Uterus (tissue), 2 donors: ENCODE results near the gene NUP58.
"Not testable (repeated sequence)": the region's sequence is repeated elsewhere in the genome, so short reads cannot be mapped to it uniquely, and the experiment has no call there.

Experiments used
- POLR2A ChIP-seq, 2 donors: fragments of 450-650 bp; IDR thresholded peaks; one replicate each; pipeline ENCODE4 v1.6.1; 2016; ENCODE audit warnings: antibody characterized with exemption in 2 of 2, mild to moderate bottlenecking in 1 of 2, moderate library complexity in 1 of 2
- TF ChIP-seq, protein P1 (sequence below), 4 experiments: fragments of 200-600 bp in 2 of 4; fragments of 450-650 bp in 2 of 4; sonication (generic) in 2 of 4; IDR thresholded peaks; one replicate each; pipeline ENCODE4 v1.5.1; 2016 to 2019; ENCODE audit warnings: antibody characterized with exemption in 4 of 4, mild to moderate bottlenecking in 2 of 4, moderate library complexity in 1 of 4

- TF ChIP-seq, protein P1, sequence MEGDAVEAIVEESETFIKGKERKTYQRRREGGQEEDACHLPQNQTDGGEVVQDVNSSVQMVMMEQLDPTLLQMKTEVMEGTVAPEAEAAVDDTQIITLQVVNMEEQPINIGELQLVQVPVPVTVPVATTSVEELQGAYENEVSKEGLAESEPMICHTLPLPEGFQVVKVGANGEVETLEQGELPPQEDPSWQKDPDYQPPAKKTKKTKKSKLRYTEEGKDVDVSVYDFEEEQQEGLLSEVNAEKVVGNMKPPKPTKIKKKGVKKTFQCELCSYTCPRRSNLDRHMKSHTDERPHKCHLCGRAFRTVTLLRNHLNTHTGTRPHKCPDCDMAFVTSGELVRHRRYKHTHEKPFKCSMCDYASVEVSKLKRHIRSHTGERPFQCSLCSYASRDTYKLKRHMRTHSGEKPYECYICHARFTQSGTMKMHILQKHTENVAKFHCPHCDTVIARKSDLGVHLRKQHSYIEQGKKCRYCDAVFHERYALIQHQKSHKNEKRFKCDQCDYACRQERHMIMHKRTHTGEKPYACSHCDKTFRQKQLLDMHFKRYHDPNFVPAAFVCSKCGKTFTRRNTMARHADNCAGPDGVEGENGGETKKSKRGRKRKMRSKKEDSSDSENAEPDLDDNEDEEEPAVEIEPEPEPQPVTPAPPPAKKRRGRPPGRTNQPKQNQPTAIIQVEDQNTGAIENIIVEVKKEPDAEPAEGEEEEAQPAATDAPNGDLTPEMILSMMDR (IDR thresholded peaks at IDR 0.05) = not testable (repeated sequence)
- not testable (repeated sequence) for TF ChIP-seq POLR2A (IDR thresholded peaks at IDR 0.05)
Observed at GRCh38 chr13:25318946-25319345, 17.5 kb downstream of the NUP58 start.
